Lower lobe of right lung (tissue), 2 donors: Measurements from ENCODE around the gene PCP4L1. TPM values are rescaled to one million over a fixed set of nuclear protein-coding genes. Genes with fewer than 3 reads are reported as not detected.
A peak's percentile ranks its signal among the peaks of the same experiment; 100 is the strongest.

ENCODE experiments used
- ATAC-seq, 2 donors: fragments of 200-7000 bp; cut with Tn5 transposase; one replicate each; pipeline ENCODE4 v1.9.1; 2020 to 2022; ENCODE audit warnings: mild to moderate bottlenecking in 2 of 2, moderate library complexity in 2 of 2
- DNase-seq: peaks from one replicate; pipeline ENCODE4 v3.0.0-alpha.2; 2020
- H3K27ac ChIP-seq: fragments of 200-600 bp; one replicate; pipeline ENCODE4 v1.8.0; 2022
- H3K27me3 ChIP-seq: fragments of 200-600 bp; one replicate; pipeline ENCODE4 v1.8.0; 2022; ENCODE audit warnings: low read depth
- H3K36me3 ChIP-seq: fragments of 200-600 bp; one replicate; pipeline ENCODE4 v1.8.0; 2022; ENCODE audit warnings: mild to moderate bottlenecking
- H3K4me1 ChIP-seq: fragments of 200-600 bp; one replicate; pipeline ENCODE4 v1.8.0; 2022
- H3K4me3 ChIP-seq: fragments of 200-600 bp; one replicate; pipeline ENCODE4 v1.8.0; 2022; ENCODE audit warnings: mild to moderate bottlenecking
- H3K9me3 ChIP-seq: fragments of 200-600 bp; one replicate; pipeline ENCODE4 v1.8.0; 2022
- intact Hi-C: fragments of 100-400 bp; cut with DNase I; formaldehyde crosslinking; loops from one replicate; pipeline ENCODE4 v1.11.0; 2022
- total RNA-seq: library from RNA; stranded (reverse); fragmentation: NEBNext Ultra II Directional; extraction: Animal tissue kit (Norgen Biotek cat#: 25700); gene quantifications from one replicate; pipeline ENCODE4 v1.2.1, GENCODE V29; 2021
- TF ChIP-seq, protein P1 (sequence below): fragments of 200-600 bp; IDR thresholded peaks from one replicate; pipeline ENCODE4 v1.8.0; 2022; ENCODE audit warnings: antibody characterized with exemption, mild to moderate bottlenecking
- donor health status: DM: no; HTN: yes; CAD: no; lungs with severe emphysema.

Gene PCP4L1
- total RNA-seq, 1 donor from 2014 or later: 8.9 TPM

DNA sequence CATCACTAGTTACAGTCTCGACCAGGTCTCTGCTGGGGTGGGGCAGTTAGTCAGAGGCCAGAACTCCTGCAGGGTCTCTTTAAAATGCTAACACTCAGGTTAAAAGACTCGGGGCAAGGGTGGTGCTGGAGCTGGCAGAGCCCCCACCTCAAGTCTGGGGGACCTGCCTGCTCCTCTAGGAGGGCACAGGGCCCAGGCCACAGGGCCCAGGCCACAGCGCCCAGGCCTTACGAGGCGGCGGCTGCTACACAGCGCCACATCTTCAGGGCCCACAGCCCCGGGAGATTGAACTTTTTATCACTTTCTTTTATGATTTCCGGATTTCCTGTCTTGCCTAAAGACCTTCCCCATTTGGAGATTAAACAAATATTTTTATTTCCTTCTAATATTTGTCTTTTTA is 40.8 kb downstream of the PCP4L1 start:
- TF ChIP-seq, protein P1, sequence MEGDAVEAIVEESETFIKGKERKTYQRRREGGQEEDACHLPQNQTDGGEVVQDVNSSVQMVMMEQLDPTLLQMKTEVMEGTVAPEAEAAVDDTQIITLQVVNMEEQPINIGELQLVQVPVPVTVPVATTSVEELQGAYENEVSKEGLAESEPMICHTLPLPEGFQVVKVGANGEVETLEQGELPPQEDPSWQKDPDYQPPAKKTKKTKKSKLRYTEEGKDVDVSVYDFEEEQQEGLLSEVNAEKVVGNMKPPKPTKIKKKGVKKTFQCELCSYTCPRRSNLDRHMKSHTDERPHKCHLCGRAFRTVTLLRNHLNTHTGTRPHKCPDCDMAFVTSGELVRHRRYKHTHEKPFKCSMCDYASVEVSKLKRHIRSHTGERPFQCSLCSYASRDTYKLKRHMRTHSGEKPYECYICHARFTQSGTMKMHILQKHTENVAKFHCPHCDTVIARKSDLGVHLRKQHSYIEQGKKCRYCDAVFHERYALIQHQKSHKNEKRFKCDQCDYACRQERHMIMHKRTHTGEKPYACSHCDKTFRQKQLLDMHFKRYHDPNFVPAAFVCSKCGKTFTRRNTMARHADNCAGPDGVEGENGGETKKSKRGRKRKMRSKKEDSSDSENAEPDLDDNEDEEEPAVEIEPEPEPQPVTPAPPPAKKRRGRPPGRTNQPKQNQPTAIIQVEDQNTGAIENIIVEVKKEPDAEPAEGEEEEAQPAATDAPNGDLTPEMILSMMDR: no peak
- ATAC-seq: no peak
- no peak overlapping the region for H3K4me3 ChIP-seq
- peaks cover 2% of the 10 kb centered on the region for H3K4me1 ChIP-seq
- no peak for DNase-seq
- H3K9me3 ChIP-seq: no peaks in the 10 kb centered on the region
- no peaks in the 10 kb centered on the region for H3K36me3 ChIP-seq
- no peaks in the 10 kb centered on the region for H3K27me3 ChIP-seq
- no peak overlapping the region for H3K27ac ChIP-seq
- intact Hi-C loops: no loop called here

DNA sequence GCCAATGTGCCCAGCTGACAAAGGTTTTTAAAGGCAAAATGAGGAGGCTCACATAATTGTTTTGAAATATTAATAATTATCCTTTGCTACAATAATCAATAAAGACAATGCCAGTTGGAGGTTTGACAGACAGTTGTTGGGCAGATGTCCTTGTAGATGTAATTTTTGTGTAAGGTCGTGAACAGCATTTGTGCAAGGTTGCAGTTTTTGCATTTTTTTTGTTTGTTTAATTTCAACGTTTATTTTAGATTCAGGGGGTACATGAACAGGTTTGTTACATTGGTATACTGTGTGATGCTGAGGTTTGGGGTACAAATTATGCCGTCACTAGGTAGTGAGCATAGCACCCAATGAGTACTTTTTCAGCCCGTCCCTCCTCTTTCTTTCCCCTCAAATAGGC is 41.9 kb downstream of the PCP4L1 start:
- no peak overlapping the region for H3K27ac ChIP-seq
- ATAC-seq (no peak), DNase-seq (no peak)
- no peaks in the 10 kb centered on the region for H3K36me3 ChIP-seq
- H3K4me3 ChIP-seq: no peak overlapping the region
- TF ChIP-seq, protein P1: no peak
- H3K9me3 ChIP-seq: no peaks in the 10 kb centered on the region
- H3K4me1 ChIP-seq: peaks cover 14% of the 10 kb centered on the region
- intact Hi-C loops: no loop called here
- H3K27me3 ChIP-seq: no peaks in the 10 kb centered on the region

DNA sequence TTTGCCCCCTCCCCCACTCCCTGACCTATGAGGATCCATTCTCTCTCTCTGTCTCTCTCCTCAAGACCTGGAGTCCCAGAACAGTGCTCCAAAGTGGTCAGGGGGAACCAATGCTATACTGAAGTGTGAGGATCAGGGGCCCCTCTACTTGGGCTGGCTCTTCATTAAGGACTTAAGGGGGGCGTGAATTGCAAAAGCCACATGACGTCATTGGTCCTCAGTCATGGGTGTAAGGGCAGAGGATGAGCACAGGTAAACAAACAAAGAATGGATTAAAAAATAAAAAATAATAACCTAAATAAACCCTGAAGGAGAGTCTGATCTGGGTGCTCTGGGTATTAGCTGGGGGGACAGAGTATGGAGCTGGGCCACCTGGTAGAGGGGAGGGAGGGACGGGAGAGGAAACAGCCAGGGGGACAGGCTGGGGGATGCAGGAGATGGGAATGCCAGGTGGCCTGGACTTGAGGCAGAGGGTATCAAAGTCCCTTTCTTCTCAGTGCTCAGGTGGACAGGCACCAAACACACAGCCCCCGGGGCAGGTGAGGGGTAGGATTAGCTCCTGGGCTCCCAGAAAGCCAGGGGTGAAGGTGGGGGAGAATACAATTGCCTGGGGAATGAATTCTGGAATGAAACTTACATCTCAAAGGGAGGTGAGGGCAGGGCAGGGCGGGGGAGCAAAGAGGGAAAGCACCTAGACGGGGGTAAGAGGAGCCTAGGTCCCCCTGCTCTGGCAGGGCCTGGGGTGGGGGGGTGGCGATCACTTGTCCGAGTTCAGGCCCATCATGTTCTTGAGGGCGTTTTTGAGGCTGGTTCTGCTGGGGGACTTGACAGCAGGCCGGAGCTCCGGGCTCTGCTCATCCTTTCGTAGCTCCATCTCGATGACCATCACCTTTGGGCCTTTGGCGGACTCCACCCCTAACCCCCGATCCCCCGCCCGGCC is 46.7 kb downstream of the PCP4L1 start:
- peak overlapping the region; percentile 81 for H3K27ac ChIP-seq

DNA sequence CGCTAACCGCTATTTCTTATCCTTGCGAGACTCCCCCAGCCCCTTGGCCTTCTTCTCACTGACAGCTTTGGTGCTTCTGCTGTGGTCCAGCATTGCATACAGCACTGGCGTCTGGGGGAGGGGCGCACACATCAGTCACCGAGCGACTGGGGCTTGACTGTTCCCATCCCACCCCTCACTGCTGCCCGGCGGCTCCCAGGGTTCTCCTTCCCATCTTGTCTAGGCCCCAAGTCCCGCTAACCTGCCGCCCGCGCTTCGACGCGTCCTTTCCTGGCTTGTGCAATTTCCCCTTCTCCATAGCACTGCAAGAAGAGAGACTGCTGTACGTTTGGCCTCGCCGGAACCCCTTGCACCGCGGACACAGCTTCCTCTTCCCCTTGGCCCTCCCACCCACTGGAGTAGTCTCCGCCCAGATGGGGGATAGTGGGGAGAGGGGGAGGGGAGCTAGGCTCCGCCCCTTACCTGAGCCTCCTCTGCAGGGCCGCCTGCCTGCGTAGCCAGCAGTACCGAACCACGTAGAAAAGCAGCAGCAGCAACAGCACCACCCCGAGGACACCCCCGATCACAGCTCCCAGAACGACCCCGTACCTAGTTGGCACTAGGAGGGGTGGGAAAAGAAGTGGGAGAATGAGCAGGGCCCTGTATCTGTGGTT is 47.4 kb downstream of the PCP4L1 start:
- H3K27ac ChIP-seq: peak overlapping the region; percentile 81

More for the DNA sequence above, 46.7 kb downstream of the PCP4L1 start:
- Histone ChIP-seq H3K27me3 (no peaks in the 10 kb centered on the region), H3K9me3 (no peaks in the 10 kb centered on the region), H3K36me3 (no peaks in the 10 kb centered on the region), H3K4me1 (peaks cover 26% of the 10 kb centered on the region), H3K4me3 (peak overlapping the region; percentile 70)
- intact Hi-C loops: no loop called here
- TF ChIP-seq, protein P1: no peak
- ATAC-seq: peak; percentile 5 to 31
- peak; percentile 48 for DNase-seq

DNA sequence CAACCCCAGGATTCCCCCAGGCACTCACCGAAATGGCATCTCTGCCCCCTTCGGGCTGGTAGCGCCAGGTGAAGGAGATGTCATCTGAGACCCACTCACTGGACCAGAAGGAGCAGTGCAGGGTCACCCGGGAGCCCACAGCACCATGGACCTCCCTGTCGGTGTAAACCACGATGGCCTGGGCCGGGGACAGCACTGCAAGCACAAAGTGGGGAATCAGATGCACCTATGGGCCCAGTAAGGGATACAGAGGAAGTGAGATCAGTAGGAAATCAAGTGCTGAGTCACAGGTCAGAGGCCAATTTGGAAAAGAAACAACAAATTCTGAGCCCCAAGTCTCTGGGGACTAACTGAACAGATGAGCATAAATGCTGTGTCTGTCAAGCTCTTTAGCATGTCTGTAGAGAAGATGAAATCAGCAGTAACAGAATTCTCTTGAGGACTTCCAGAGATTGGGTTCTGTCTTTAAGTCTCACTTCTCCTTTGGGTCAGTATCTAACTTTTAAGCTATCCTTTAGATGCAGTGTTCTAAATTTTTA is 48.8 kb downstream of the PCP4L1 start:
- no peaks in the 10 kb centered on the region for H3K9me3 ChIP-seq
- H3K4me1 ChIP-seq: peaks cover 26% of the 10 kb centered on the region
- H3K4me3 ChIP-seq: no peak overlapping the region
- H3K36me3 ChIP-seq: no peaks in the 10 kb centered on the region
- peak; percentile 51 for DNase-seq
- TF ChIP-seq, protein P1: no peak
- peak in 1 of 2 donors; percentile 11 for ATAC-seq
- H3K27me3 ChIP-seq: no peaks in the 10 kb centered on the region
- intact Hi-C loops: no loop called here
- H3K27ac ChIP-seq: peak overlapping the region; percentile 50

More for the DNA sequence above, 47.4 kb downstream of the PCP4L1 start:
- Histone ChIP-seq H3K27me3 (no peaks in the 10 kb centered on the region), H3K36me3 (no peaks in the 10 kb centered on the region), H3K9me3 (no peaks in the 10 kb centered on the region), H3K4me3 (peak overlapping the region; percentile 70), H3K4me1 (peaks cover 26% of the 10 kb centered on the region)
- ATAC-seq: peak; percentile 98 to 99
- intact Hi-C loops: no loop called here
- TF ChIP-seq, protein P1: peak; percentile 28
- peak; percentile 93 for DNase-seq
